Measurements from ENCODE around the gene GABRB3.

The GABRB3 gene

DNA sequence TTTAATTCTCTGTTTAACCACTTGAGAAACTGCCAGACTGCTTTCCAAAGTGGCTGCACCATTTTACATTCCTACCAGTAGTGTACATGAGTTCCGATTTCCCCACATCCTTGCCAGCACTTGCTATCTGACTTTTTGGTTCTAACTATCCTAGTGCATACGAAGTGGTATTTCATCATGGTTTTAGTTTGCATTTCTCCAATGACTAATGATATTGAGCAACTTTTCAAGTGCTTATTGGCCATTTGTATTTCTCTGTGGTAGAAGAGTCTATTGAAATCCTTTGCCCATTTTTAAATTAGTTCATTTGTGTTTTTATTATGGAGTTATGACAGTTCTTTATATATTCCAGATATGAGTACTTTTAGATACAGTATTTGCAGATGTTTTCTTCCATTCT, 247.8 kb downstream of the GABRB3 start:
- DNase-seq: no peak

DNA sequence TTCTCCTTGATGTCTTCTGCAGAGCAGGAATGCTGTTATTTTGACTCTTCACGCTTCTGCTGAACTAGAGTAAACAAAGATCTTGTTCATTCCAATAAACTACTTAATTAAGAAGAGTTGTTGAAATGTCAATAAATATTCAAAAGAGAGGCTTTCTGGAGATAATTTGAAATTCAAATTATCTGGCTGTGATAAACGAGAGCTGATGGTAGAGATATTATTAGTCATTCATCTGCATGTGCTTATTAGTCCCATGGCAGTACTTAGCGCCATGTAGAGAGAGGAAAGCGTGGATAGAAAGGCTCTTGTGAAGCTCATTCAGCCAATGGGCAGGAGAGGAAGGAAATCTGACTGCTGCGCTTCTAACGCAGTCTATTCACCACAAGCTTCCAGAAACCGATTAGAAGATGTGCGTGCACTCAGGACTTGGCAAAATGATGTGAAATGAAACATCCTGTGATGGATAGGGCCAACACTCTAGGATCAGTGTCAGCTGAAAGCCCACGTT, 251.1 kb downstream of the GABRB3 start:
- DNase-seq: no peak

DNA sequence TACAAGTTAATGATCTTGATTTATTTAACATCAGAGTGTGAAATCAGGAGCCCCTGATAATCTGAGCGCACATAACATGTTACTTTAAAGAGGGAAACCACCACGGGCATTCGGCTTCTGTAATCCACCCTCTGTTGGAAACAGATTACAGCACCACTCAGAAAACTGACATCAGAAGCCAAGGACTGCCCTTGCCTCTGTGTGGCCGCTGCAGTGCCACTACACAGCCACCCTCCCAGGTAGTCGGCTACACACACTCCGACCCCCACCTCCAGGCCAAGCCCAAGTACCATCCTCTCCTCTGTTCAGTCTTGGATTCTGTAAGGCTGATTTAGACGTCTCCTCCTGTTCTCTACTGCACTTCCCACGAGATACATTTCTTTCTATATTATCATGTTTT, 251.7 kb downstream of the GABRB3 start:
- no peak for DNase-seq

DNA sequence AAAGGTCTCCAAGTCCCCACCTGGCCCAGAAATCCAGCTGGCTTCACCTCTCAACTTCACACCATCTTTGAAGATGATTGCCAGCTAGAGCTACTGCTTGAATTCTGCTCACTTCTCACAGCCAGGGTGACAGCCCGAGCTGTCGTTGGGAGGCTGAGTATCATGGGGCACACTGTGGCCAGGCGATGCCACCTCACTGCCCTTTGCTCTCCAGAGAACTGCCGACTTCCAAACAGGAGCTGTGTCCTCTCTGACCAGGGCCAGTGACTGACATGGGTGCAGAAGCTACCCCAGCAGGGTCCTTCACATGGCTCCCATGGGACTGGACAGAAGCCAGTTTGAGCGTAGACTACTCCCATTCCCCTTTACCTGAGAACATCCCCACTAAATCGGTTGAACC, 254.0 kb downstream of the GABRB3 start:
- no peak for DNase-seq

DNA sequence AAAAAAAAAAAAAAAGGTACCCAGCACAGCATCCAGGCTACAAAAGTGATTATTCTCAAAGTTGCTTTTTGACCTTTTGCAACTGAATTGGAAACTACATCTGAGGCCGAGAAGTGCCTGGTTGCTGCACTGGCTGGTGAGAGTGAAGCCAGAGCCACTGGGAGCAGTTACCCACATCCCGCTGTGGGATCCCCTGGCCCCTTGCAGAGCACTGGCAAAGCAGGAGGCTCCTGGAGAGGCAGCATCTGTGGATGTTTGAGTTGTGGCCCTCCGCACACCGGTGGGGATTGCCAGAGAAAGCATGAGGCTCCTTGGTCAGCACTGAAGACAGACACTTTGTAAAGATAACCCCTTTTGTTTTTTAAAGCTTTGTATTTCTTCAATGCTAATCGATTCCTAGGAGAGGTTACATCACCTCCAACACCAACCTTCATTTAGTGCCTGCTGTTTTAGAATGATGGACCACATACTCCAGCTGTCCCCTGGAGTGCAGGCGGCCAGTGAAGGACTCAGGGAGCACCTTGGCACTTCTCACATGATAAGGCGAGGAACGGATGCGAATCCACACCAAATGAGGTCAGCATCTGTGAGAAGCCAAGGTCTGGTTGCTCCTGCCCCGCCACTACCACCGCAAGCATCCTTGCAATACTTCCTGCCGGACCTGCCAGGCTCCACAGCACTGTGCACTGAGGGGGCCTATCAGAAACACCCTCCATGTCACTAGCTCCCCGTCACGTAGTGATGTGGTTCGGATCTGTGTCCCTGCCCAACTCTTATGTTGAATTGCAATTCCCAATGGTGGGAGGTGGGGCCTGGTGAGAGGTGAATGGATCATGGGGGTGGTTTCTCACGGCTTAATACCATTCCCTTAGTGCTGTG, 256.5 kb downstream of the GABRB3 start:
- no peak for DNase-seq

DNA sequence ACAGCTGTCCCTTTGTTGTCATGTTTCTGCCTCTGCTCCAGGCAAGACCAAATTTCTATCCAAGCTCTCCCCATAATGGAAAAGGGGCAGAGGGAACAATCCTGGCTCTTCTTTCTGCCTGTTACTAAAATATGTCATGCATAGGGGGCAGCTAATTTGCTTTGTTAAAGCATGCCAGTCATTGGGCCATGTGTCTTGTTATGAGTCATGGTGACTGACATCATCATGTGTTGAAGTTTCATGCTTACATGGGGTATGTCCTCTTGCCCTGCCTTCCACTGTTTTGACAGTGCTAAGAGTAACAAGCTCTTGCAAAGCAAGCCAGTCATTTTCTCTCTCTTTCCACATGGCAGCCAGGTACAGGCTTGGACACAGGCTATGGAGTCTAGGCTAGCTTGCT, 268.9 kb downstream of the GABRB3 start:
- DNase-seq: no peak
